Kidney (tissue), 14 donors: Measurements from ENCODE around the gene AUTS2. TPM values are rescaled to one million over a fixed set of nuclear protein-coding genes. Genes with fewer than 3 reads are reported as not detected.

ENCODE experiments used
- DNase-seq, 5 donors: peaks; one replicate each; pipeline ENCODE4 v3.0.0-alpha.2; 2013 to 2020
- FAIRE-seq: peaks from 2 replicates; lab custom pipeline; 2012; peaks lifted over from hg19 to GRCh38; lab: Jason Lieb, UNC
- H3K27ac ChIP-seq, 2 donors: one replicate each; pipeline ENCODE4 v1.7.0; 2013; ENCODE audit warnings: low read depth in 2 of 2, low read length in 2 of 2, inconsistent platforms in 1 of 2
- H3K27me3 ChIP-seq: one replicate; pipeline ENCODE4 v1.7.1; 2013; ENCODE audit warnings: low read length, inconsistent platforms; ENCODE audit not compliant: control insufficient read depth, insufficient read depth
- H3K36me3 ChIP-seq, 3 donors: one replicate each; pipeline versions ENCODE4 v1.7.0 to v1.7.1; 2013; ENCODE audit warnings: low read length in 3 of 3, control low read depth in 1 of 3, inconsistent platforms in 1 of 3; ENCODE audit not compliant: insufficient read depth in 3 of 3, control insufficient read depth in 2 of 3
- H3K4me1 ChIP-seq, 3 donors: one replicate each; pipeline versions ENCODE4 v1.7.0 to v1.7.1; 2013; ENCODE audit warnings: low read length in 3 of 3, inconsistent platforms in 1 of 3, low read depth in 1 of 3; ENCODE audit not compliant: control insufficient read depth in 2 of 3, insufficient read depth in 2 of 3
- H3K4me3 ChIP-seq, 3 donors: one replicate each; pipeline versions ENCODE4 v1.7.0 to v1.8.1; 2013; ENCODE audit warnings: low read length in 3 of 3, control low read depth in 1 of 3, inconsistent platforms in 1 of 3
- H3K9ac ChIP-seq, 3 donors: one replicate each; pipeline versions ENCODE4 v1.7.0 to v1.7.1; 2013; ENCODE audit warnings: low read length in 3 of 3, control low read depth in 1 of 3, inconsistent platforms in 1 of 3
- H3K9me3 ChIP-seq, 3 donors: one replicate each; pipeline versions ENCODE4 v1.7.0 to v1.7.1; 2013; ENCODE audit warnings: low read length in 3 of 3, control low read depth in 1 of 3, inconsistent platforms in 1 of 3; ENCODE audit not compliant: control insufficient read depth in 2 of 3, insufficient read depth in 1 of 3
- intact Hi-C: fragments of 100-400 bp; cut with DNase I; formaldehyde crosslinking; loops from one replicate; pipeline ENCODE4 v1.11.1; 2022
- polyA plus RNA-seq: library from polyadenylated mRNA; stranded (reverse); fragments of 350-450 nt; fragmentation: Illumina TruSeq; extraction: RNeasy Lipid Tissue Mini Kit (QIAGEN cat#74804); gene quantifications from one replicate; pipeline ENCODE4 v1.2.3, GENCODE V29; 2014; ENCODE audit warnings: low read depth, low replicate concordance; ENCODE audit not compliant: insufficient read depth
- total RNA-seq: library from RNA; stranded (reverse); fragmentation: NEBNext Ultra II Directional; extraction: Animal tissue kit (Norgen Biotek cat#: 25700); gene quantifications from one replicate; pipeline ENCODE4 v1.2.1, GENCODE V29; 2021
- TF ChIP-seq, protein P1 (sequence below): IDR thresholded peaks from 3 replicates; pipeline ENCODE4 v1.5.1; 2012; ENCODE audit warnings: mild to moderate bottlenecking, moderate library complexity, borderline replicate concordance; ENCODE audit not compliant: insufficient read depth; ENCODE audit errors: extremely low read depth
- donor health status: control.
- donor health status: control.
- donor health status: control.
- donor health status: control.
- donor health status: control.
- donor health status: DM: yes; HTN: yes; CAD: no.
- donor health status: Normal renal cell carcinoma (clear cell type).

AUTS2 gene
- total and polyA plus RNA-seq, 2 donors from 2014 or later, result 5.2 to 33.8 TPM

DNA sequence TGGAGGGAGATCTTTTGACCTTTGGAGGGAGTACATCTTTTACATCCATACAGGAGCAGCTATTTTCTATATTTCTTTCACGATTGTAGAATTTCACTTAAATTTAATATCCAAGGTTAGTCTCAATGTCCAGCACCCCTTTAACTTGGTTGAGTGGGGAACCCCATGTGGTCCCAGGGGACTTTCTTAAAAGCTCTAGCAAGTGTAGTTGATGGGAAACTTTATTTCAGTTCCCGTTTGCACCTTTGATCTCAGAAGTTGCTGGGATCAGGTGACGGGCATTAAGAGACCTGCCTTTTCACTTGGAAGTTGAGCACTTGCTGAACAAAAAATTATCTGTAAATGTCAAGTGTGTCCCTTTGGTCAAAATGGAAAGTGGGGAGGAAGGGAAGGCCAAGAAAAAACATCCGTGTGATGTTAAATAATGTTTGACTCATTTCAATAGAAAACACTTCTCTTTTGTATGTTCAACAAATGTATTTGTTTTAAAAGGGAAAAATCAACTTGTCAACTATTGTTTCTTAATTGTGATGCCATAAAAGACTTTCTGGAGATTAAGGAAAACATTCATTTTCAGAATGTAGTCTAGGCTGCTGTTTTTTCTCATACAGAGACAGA lies 1163.5 kb downstream of the AUTS2 start:
- no peaks in the 10 kb centered on the region for H3K27me3 ChIP-seq
- intact Hi-C loops, result no loop called here
- TF ChIP-seq, protein P1, sequence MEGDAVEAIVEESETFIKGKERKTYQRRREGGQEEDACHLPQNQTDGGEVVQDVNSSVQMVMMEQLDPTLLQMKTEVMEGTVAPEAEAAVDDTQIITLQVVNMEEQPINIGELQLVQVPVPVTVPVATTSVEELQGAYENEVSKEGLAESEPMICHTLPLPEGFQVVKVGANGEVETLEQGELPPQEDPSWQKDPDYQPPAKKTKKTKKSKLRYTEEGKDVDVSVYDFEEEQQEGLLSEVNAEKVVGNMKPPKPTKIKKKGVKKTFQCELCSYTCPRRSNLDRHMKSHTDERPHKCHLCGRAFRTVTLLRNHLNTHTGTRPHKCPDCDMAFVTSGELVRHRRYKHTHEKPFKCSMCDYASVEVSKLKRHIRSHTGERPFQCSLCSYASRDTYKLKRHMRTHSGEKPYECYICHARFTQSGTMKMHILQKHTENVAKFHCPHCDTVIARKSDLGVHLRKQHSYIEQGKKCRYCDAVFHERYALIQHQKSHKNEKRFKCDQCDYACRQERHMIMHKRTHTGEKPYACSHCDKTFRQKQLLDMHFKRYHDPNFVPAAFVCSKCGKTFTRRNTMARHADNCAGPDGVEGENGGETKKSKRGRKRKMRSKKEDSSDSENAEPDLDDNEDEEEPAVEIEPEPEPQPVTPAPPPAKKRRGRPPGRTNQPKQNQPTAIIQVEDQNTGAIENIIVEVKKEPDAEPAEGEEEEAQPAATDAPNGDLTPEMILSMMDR, result no peak
- no peak overlapping the region for H3K27ac ChIP-seq
- no peaks in the 10 kb centered on the region for H3K4me1 ChIP-seq
- H3K4me3 ChIP-seq, result no peak overlapping the region
- FAIRE-seq (no peak), DNase-seq (no peak)
- no peak overlapping the region for H3K9ac ChIP-seq
- peaks cover 0 to 5% (median 4%) of the 10 kb centered on the region in 3 donors for H3K36me3 ChIP-seq
- no peaks in the 10 kb centered on the region for H3K9me3 ChIP-seq

DNA sequence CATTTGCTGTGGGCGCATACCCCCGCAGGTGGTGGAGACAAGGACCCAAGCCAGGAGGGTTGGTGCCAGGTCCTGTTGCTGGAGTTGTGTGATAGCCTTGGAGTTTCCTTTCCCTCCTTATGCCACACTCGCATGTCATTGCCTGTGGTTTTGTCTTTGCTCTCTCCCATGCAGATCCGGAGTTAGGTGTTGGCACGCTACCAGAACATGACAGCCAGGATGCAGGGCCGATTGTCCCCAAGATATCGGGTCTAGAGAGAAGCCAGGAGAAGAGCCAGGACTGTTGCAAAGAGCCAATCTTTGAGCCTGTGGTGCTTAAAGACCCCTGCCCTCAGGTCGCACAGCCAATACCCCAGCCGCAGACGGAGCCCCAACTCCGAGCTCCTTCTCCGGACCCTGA lies 1164.4 kb downstream of the AUTS2 start:
- H3K27me3 ChIP-seq, result no peaks in the 10 kb centered on the region
- H3K9me3 ChIP-seq, result no peaks in the 10 kb centered on the region
- DNase-seq, result no peak
- no peak overlapping the region for H3K27ac ChIP-seq
- H3K36me3 ChIP-seq, result peaks cover 0 to 5% (median 4%) of the 10 kb centered on the region in 3 donors
- TF ChIP-seq, protein P1, result no peak
- no peaks in the 10 kb centered on the region for H3K4me1 ChIP-seq
- no peak overlapping the region for H3K4me3 ChIP-seq
- intact Hi-C loops, result no loop called here
- FAIRE-seq, result no peak
- no peak overlapping the region for H3K9ac ChIP-seq

DNA sequence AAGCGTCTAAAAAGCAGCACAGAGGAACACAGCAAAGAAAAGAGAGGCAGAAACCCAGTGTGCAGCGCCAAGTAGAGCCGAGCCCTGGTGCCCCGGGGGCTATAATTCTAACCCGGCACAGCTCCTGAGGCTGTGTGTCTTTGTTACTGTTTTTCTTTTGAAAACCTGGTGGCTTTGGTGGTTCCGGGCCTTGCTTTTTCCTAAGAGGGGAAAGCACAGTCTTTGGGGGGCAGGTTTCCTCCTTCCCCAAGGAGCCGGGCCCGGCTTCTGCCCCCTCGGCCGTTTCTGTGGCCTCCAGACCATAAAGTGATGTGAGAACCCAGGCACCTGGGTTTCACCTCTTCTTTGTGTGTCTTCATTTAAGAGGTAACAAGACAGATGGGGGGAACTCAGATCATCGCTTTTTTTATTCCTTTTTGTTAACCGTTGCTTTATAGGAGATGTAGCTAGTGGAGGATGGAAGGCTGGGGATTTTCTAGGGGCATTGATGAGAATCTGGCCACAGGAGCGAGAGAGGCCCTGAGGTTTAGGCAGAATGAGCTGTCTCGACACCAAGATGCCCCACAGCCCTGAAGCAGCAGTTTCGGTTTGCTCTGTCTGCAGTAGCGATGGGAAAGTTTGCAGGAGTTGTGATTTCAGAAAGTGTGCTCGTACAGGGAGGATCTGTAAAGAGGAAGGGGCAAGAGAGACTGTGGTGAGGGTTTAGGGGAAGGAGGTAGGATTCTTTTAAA lies 1165.9 kb downstream of the AUTS2 start:
- no peak overlapping the region for H3K4me3 ChIP-seq
- no peaks in the 10 kb centered on the region for H3K27me3 ChIP-seq
- FAIRE-seq (no peak), DNase-seq (no peak)
- H3K9ac ChIP-seq, result no peak overlapping the region
- TF ChIP-seq, protein P1, result no peak
- no peaks in the 10 kb centered on the region for H3K4me1 ChIP-seq
- intact Hi-C loops, result no loop called here
- H3K27ac ChIP-seq, result no peak overlapping the region
- no peaks in the 10 kb centered on the region for H3K9me3 ChIP-seq
- peaks cover 3 to 5% (median 4%) of the 10 kb centered on the region in 3 donors for H3K36me3 ChIP-seq
